DND-41 (cell line): ENCODE measurements around the gene TP53RK.

Source experiments
- ATAC-seq: fragments of 200-7000 bp; cut with Tn5 transposase; 3 replicates; pipeline ENCODE4 v1.9.1; 2021; ENCODE audit warnings: low read depth; ENCODE audit not compliant: insufficient read depth
- DNase-seq: peaks from one replicate; pipeline ENCODE4 v3.0.0-alpha.2; 2020
- H2AFZ ChIP-seq: 2 replicates; pipeline ENCODE4 v1.6.0; 2012; ENCODE audit warnings: low read depth, low read length
- H3K27ac ChIP-seq: 2 replicates; pipeline ENCODE4 v1.5.1; 2012; ENCODE audit warnings: low read length, inconsistent platforms
- H3K27me3 ChIP-seq: fragments of 200-600 bp; sonication (generic); 2 replicates; pipeline ENCODE4 v1.6.0; 2012; ENCODE audit warnings: low read length, mild to moderate bottlenecking, inconsistent platforms; ENCODE audit not compliant: insufficient read depth, poor library complexity
- H3K36me3 ChIP-seq: 2 replicates; pipeline ENCODE4 v1.5.1; 2012; ENCODE audit warnings: low read length, inconsistent platforms; ENCODE audit not compliant: insufficient read depth
- H3K4me1 ChIP-seq: 2 replicates; pipeline ENCODE4 v1.5.1; 2012; ENCODE audit warnings: mild to moderate bottlenecking, low read length; ENCODE audit not compliant: insufficient read depth
- H3K4me2 ChIP-seq: 2 replicates; pipeline ENCODE4 v1.6.0; 2012; ENCODE audit warnings: mild to moderate bottlenecking, moderate library complexity, low read length, inconsistent platforms; ENCODE audit not compliant: insufficient read depth
- H3K4me3 ChIP-seq, 2 experiments: fragments of 200-600 bp in 1 of 2; shearing (Covaris generic) in 1 of 2; 2 replicates each; pipeline ENCODE4 v1.5.1; 2012 to 2016; ENCODE audit warnings: inconsistent platforms in 2 of 2, low read length in 2 of 2, mild to moderate bottlenecking in 2 of 2, low read depth in 1 of 2, moderate library complexity in 1 of 2
- H3K79me2 ChIP-seq: 2 replicates; pipeline ENCODE4 v1.6.0; 2012; ENCODE audit warnings: low read length, inconsistent platforms; ENCODE audit not compliant: insufficient read depth
- H3K9ac ChIP-seq: 2 replicates; pipeline ENCODE4 v1.6.0; 2012; ENCODE audit warnings: low read depth, mild to moderate bottlenecking, inconsistent platforms, low read length, moderate library complexity
- H3K9me3 ChIP-seq: 2 replicates; pipeline ENCODE4 v1.5.1; 2012; ENCODE audit warnings: low read length, moderate library complexity, mild to moderate bottlenecking, inconsistent platforms; ENCODE audit not compliant: insufficient read depth, severe bottlenecking
- H4K20me1 ChIP-seq: 2 replicates; pipeline ENCODE4 v1.6.0; 2012; ENCODE audit warnings: low read length; ENCODE audit not compliant: insufficient read depth
- EZH2 ChIP-seq: IDR thresholded peaks from 3 replicates; pipeline ENCODE4 v1.6.1; 2012; ENCODE audit warnings: borderline replicate concordance, low read depth, mild to moderate bottlenecking, moderate library complexity, low read length, inconsistent platforms; ENCODE audit not compliant: severe bottlenecking
- TF ChIP-seq, protein P1 (sequence below): IDR thresholded peaks from 2 replicates; pipeline ENCODE4 v1.5.1; 2012; ENCODE audit warnings: borderline replicate concordance, low read length, moderate library complexity, mild to moderate bottlenecking; ENCODE audit not compliant: poor library complexity, severe bottlenecking; ENCODE audit errors: extremely low read depth

The TP53RK gene

DNA sequence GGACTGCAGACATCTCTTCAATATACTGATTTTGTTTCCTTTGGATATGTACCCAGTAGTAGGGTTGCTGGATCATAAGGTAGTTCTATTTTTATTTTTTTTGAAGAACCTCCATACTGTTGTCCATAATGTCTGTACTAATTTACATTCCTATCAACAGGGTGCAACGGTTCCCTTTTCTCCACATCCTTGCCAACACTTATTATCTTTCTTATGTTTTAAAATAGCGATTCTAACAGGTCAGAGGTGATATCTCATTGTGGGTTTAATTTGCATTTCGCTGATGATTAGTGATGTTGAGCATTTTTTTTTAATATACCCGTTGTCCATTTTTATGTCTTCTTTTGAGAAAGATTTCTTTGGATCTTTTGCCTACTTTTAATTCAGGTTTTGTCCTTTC is 2.0 kb upstream of the TP53RK start:
- H3K9ac ChIP-seq: no peak overlapping the region
- H4K20me1 ChIP-seq: peaks cover 27% of the 10 kb centered on the region; the same call in 1 of the 2 replicates
- peaks cover 32% of the 10 kb centered on the region for H3K79me2 ChIP-seq
- peaks cover 12% of the 10 kb centered on the region for H3K36me3 ChIP-seq
- no peak overlapping the region for H3K4me2 ChIP-seq
- no peak overlapping the region for H2AFZ ChIP-seq
- TF ChIP-seq, protein P1, sequence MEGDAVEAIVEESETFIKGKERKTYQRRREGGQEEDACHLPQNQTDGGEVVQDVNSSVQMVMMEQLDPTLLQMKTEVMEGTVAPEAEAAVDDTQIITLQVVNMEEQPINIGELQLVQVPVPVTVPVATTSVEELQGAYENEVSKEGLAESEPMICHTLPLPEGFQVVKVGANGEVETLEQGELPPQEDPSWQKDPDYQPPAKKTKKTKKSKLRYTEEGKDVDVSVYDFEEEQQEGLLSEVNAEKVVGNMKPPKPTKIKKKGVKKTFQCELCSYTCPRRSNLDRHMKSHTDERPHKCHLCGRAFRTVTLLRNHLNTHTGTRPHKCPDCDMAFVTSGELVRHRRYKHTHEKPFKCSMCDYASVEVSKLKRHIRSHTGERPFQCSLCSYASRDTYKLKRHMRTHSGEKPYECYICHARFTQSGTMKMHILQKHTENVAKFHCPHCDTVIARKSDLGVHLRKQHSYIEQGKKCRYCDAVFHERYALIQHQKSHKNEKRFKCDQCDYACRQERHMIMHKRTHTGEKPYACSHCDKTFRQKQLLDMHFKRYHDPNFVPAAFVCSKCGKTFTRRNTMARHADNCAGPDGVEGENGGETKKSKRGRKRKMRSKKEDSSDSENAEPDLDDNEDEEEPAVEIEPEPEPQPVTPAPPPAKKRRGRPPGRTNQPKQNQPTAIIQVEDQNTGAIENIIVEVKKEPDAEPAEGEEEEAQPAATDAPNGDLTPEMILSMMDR: no peak
- no peak for TF ChIP-seq EZH2
- ATAC-seq (no peak), DNase-seq (no peak)
- H3K27me3 ChIP-seq: no peaks in the 10 kb centered on the region
- no peaks in the 10 kb centered on the region for H3K9me3 ChIP-seq
- no peak overlapping the region for H3K27ac ChIP-seq
- peaks cover 33% of the 10 kb centered on the region for H3K4me1 ChIP-seq
- H3K4me3 ChIP-seq: no peak overlapping the region

DNA sequence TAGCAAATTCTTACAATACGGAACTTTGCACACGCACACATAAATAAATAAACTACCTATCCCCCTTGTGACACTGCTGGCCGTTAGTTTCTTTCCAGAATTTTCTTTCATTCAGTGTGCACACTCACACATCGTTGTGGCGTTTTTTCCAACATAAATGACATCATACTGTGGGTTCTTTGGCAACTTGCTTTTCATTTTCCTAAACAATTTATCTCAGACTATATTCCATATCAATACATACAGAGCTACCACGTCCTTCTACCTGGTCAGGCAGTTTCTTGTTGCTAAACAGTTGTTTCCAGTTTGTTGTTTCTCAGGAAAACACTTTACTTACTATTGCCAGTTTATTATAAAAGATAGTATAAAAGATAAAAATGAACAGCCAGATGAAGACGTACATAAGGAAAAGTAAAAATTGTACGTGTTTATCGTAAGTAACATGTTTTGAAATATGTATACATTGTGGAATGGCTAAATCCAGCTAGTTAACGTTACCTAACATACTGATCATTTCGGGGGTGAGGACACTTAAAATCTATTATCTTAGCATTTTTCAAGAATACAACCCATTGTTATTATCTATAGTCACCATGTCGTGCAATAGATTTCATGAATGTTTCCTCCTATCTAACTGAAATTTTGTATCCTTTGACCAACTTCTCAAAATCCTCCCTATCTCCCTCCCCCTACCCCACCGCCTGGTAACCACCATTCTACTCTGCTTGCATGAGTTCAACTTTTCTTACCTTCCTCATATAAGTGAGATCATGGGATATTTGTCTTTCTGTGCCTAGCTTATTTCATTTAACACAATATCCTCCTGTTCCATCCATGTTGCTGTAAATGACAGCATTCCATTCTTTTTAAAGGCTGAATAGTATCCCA is 1.2 kb upstream of the TP53RK start:
- peaks cover 19% of the 10 kb centered on the region for H3K36me3 ChIP-seq
- no peak for ATAC-seq
- peaks cover 32% of the 10 kb centered on the region; the same call in 1 of the 2 replicates for H4K20me1 ChIP-seq
- peak overlapping the region; percentile 63 for H3K4me2 ChIP-seq
- peak overlapping the region; percentile 84 for H2AFZ ChIP-seq
- no peaks in the 10 kb centered on the region for H3K27me3 ChIP-seq
- H3K79me2 ChIP-seq: peaks cover 40% of the 10 kb centered on the region
- no peak for TF ChIP-seq EZH2
- TF ChIP-seq, protein P1: no peak
- no peak for DNase-seq
- H3K27ac ChIP-seq: peak overlapping the region; percentile 85; the same call in 1 of the 2 replicates
- peak overlapping the region in 1 of 2 experiments; percentile 73; a peak in 2 of 4 replicates for H3K4me3 ChIP-seq
- H3K4me1 ChIP-seq: peaks cover 33% of the 10 kb centered on the region
- peak overlapping the region; percentile 82; the same call in 1 of the 2 replicates for H3K9ac ChIP-seq
- H3K9me3 ChIP-seq: no peaks in the 10 kb centered on the region

GRCh38 chr20:46689754-46690085 is 476 bp upstream of the TP53RK start:
- Histone ChIP-seq H3K36me3 (peaks cover 26% of the 10 kb centered on the region), H3K27me3 (no peaks in the 10 kb centered on the region), H3K4me1 (peaks cover 33% of the 10 kb centered on the region), H4K20me1 (peaks cover 38% of the 10 kb centered on the region; the same call in 1 of the 2 replicates), H3K79me2 (peaks cover 47% of the 10 kb centered on the region), H3K4me3 (peak overlapping the region; percentile 68 to 73; a peak in 3 of 4 replicates), H3K9ac (peak overlapping the region; percentile 82), H2AFZ (peak overlapping the region; percentile 84), H3K27ac (peak overlapping the region; percentile 85), H3K4me2 (peak overlapping the region; percentile 63), H3K9me3 (no peaks in the 10 kb centered on the region)
- ATAC-seq (no peak), DNase-seq (no peak)
- no peak for TF ChIP-seq EZH2
- TF ChIP-seq, protein P1: no peak
